ENCODE results near the gene ACTL8.

Gene ACTL8

DNA sequence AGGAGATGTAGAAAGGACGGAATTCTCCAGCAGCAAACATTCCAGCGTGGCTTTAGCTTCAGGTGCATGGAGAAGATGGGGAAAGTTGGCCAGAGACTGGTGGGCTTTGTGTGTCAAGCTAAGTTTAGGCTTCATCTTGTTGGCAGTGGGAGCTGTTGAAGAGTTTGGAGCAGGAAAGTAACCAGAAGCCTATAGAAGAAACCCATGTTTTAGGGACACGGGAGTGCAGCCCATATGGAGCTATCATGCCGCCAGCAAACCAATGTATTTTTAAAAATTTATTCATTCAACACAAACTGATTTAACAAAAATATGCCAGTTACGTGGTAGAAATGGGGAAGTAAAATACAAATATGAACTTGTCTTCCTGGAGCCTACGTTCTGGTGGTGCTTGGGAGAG is 53.7 kb downstream of the ACTL8 start:
- Histone ChIP-seq H3K9me3 (ENCODE audit: low read length) (no peaks in the 10 kb centered on the region), H3K27ac (ENCODE audit: low read depth, low read length) (no peak overlapping the region), H3K36me3 (ENCODE audit: insufficient read depth, low read length) (no peaks in the 10 kb centered on the region)

DNA sequence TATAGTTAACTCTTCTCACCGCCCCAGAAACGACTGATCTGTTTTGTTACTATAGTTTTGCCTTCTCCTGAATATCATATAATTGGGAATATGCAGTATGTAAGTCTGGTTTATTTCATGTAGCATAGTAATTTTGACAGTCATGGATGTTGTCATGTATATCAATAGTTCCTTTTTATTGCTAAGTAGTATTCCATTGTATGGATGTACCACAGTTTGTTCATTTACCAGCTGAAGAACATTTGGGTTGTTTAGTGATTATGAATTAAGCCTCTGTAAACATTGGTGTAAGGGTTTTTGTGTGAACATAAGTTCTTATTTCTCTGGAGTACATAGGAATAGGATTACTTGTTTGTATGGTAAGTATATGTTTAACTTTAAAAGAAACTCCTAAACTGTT is 55.5 kb downstream of the ACTL8 start:
- Histone ChIP-seq H3K4me1 (ENCODE audit: insufficient read depth, low read length) (no peaks in the 10 kb centered on the region), H3K27me3 (ENCODE audit: control insufficient read depth in 1 of 2, insufficient read depth in 2 of 2, low read length in 2 of 2) (no peaks in the 10 kb centered on the region), H3K9me3 (ENCODE audit: low read length) (no peaks in the 10 kb centered on the region), H3K36me3 (ENCODE audit: insufficient read depth, low read length) (no peaks in the 10 kb centered on the region), H3K9ac (ENCODE audit: low read length) (no peak overlapping the region), H3K4me3 (ENCODE audit: low read depth in 1 of 2, low read length in 2 of 2) (no peak overlapping the region), H3K27ac (ENCODE audit: low read depth, low read length) (no peak overlapping the region)

More for the DNA sequence above, 53.7 kb downstream of the ACTL8 start:
- H3K27me3 ChIP-seq (ENCODE audit: control insufficient read depth in 1 of 2, insufficient read depth in 2 of 2, low read length in 2 of 2): peaks cover 0 to 4% of the 10 kb centered on the region in 2 donors
- H3K4me3 ChIP-seq (ENCODE audit: low read depth in 1 of 2, low read length in 2 of 2): no peak overlapping the region
- H3K4me1 ChIP-seq (ENCODE audit: insufficient read depth, low read length): no peaks in the 10 kb centered on the region
- H3K9ac ChIP-seq (ENCODE audit: low read length): no peak overlapping the region

DNA sequence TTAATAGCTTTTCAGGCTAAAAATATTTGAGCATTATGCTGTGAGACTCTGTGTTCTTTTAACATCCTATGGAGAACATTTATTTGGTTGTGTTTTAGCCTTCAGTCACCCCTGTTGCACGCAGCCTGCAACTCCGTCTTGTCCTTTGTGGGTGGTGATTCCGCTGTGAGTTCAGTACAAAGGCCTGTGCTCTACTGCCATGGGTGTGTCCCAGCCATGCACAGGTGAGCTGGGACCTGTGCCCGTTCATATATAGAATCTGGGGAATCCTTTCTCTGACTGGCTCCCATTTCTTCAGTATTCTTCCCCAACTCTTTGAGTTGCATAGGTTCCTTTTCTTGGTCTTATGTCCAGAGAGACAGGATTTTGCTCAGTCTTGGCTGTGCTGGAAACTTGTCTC is 61.4 kb downstream of the ACTL8 start:
- Histone ChIP-seq H3K9me3 (ENCODE audit: low read length) (no peaks in the 10 kb centered on the region), H3K27me3 (ENCODE audit: control insufficient read depth in 1 of 2, insufficient read depth in 2 of 2, low read length in 2 of 2) (no peaks in the 10 kb centered on the region), H3K9ac (ENCODE audit: low read length) (no peak overlapping the region), H3K36me3 (ENCODE audit: insufficient read depth, low read length) (no peaks in the 10 kb centered on the region), H3K27ac (ENCODE audit: low read depth, low read length) (no peak overlapping the region), H3K4me1 (ENCODE audit: insufficient read depth, low read length) (no peaks in the 10 kb centered on the region), H3K4me3 (ENCODE audit: low read depth in 1 of 2, low read length in 2 of 2) (no peak overlapping the region)

DNA sequence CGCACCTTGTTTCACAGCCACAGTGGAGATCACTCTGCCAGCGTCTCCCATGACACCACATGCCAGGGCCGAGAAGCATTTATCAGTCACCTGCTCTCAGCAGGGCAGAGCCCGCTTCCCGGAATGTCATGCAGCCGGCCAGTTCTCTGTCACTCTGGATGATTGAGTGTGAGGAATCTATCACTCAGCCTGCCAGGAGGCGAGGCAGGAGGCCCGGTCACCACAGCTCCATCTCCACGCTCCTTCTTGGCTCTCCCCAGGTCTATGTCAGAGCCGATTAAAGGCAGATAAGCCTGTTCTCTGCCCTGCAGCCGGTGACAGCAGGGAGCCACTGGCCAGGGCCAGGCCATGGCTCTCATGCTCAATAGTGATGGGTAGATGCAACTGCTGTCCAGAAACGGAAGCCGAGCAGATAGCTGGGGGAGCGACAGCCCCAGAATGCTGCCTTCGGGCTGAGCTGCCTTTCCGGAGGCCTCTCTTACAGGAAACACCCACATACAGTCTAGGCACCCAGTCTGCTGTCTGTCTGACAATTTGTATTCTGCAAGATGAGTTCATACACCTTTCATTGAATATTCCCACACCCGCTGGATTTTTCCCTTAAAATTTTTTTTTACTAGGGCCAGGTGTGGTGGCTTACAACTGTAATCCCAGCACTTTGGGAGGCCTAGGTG is 64.1 kb downstream of the ACTL8 start:
- Histone ChIP-seq H3K27ac (ENCODE audit: low read depth, low read length) (no peak overlapping the region), H3K9me3 (ENCODE audit: low read length) (no peaks in the 10 kb centered on the region), H3K36me3 (ENCODE audit: insufficient read depth, low read length) (no peaks in the 10 kb centered on the region), H3K4me1 (ENCODE audit: insufficient read depth, low read length) (no peaks in the 10 kb centered on the region), H3K4me3 (ENCODE audit: low read depth in 1 of 2, low read length in 2 of 2) (no peak overlapping the region), H3K9ac (ENCODE audit: low read length) (no peak overlapping the region), H3K27me3 (ENCODE audit: control insufficient read depth in 1 of 2, insufficient read depth in 2 of 2, low read length in 2 of 2) (no peaks in the 10 kb centered on the region)

DNA sequence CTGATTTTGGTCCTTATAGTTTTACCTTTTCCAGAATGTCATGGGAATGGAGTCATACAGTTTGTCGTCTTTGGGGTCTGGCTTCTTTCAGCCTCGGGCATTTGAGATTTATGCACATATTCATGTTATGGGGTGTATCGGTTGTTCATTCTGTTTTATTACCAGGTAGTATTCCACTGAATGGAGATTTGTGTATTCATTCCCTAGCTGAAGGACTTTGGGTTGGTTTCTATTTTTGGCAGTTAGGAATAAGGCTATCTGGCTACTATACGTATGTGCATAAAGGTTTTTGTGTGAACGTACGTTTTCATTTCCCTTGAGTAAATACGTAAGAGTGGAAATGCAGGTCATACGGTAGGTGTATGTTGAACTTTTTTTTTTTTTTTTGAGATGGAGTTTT is 65.1 kb downstream of the ACTL8 start:
- H3K4me1 ChIP-seq (ENCODE audit: insufficient read depth, low read length): no peaks in the 10 kb centered on the region
- peaks cover 0 to 1% of the 10 kb centered on the region in 2 donors for H3K27me3 ChIP-seq (ENCODE audit: control insufficient read depth in 1 of 2, insufficient read depth in 2 of 2, low read length in 2 of 2)
- no peak overlapping the region for H3K9ac ChIP-seq (ENCODE audit: low read length)
- no peaks in the 10 kb centered on the region for H3K9me3 ChIP-seq (ENCODE audit: low read length)
- no peak overlapping the region for H3K27ac ChIP-seq (ENCODE audit: low read depth, low read length)
- H3K36me3 ChIP-seq (ENCODE audit: insufficient read depth, low read length): no peaks in the 10 kb centered on the region
- H3K4me3 ChIP-seq (ENCODE audit: low read depth in 1 of 2, low read length in 2 of 2): no peak overlapping the region

DNA sequence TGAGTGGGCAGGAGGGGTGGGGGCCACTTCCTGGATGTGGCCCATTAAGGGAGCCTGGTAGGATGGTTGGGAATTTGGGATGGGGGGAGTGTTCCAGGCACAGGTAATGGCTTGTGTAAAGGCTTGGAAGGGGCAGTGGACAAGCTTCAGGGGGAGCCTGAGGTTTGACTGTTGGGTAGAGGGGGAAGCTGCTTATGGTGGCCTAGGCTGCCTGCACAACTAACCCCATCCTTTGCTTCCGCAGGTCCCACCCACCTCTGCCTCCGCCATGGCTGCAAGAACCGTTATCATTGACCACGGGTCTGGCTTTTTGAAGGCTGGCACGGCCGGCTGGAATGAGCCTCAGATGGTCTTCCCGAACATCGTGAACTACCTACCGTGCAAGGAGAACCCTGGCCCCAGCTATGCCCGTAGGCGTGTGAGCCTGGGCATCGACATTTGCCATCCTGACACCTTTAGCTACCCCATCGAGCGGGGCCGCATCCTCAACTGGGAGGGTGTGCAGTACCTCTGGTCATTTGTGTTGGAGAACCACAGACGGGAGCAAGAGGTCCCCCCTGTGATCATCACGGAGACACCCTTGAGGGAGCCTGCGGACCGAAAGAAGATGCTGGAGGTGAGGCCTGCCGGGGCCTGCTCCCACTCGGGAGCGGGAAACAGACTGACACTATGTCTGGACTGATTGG is 67.8 kb downstream of the ACTL8 start:
- Histone ChIP-seq H3K27ac (ENCODE audit: low read depth, low read length) (no peak overlapping the region), H3K9me3 (ENCODE audit: low read length) (no peaks in the 10 kb centered on the region), H3K4me1 (ENCODE audit: insufficient read depth, low read length) (no peaks in the 10 kb centered on the region), H3K9ac (ENCODE audit: low read length) (no peak overlapping the region), H3K4me3 (ENCODE audit: low read depth in 1 of 2, low read length in 2 of 2) (no peak overlapping the region), H3K27me3 (ENCODE audit: control insufficient read depth in 1 of 2, insufficient read depth in 2 of 2, low read length in 2 of 2) (peaks cover 3 to 17% of the 10 kb centered on the region in 2 donors), H3K36me3 (ENCODE audit: insufficient read depth, low read length) (no peaks in the 10 kb centered on the region)

DNA sequence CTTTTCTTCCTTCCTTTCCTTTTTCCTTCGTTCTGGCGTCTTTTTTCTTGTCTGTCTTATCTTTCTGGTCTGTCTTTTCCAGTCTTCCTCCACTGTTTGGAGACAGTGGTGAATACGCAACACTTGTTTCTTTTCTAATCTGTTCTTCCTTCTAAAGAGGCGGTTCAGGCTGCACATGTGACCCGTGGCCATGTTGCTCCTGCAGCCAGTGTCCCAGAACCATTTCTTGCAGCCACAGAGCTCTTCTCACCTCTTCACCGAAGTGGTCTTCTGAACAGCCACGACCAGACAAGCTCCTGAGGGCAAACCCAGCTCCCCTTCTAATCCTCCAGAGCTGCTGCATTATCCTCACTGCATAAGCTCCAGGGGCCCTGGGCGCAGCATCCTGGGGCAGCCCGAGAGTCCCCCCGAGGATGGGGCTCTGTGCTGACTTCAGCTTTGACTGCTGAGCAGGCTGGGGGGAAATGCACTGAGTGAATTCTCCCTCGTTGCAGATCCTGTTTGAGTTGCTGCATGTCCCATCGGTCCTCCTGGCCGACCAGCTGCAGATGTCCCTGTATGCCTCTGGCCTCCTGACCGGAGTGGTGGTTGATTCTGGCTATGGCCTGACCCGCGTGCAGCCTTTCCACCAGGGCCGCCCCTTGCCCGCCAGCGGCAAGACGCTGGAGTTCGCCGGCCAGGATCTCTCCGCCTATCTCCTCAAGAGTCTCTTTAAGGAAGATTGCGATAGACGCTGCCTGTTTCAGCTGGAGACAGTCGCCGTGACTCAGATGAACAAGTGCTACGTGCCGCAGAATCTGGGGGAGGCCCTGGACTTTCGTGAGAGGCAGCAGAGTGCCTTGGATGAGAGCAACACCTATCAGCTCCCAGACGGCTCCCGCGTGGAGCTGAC is 70.4 kb downstream of the ACTL8 start:
- Histone ChIP-seq H3K4me1 (ENCODE audit: insufficient read depth, low read length) (no peaks in the 10 kb centered on the region), H3K9ac (ENCODE audit: low read length) (no peak overlapping the region), H3K36me3 (ENCODE audit: insufficient read depth, low read length) (no peaks in the 10 kb centered on the region), H3K9me3 (ENCODE audit: low read length) (no peaks in the 10 kb centered on the region), H3K27ac (ENCODE audit: low read depth, low read length) (no peak overlapping the region), H3K27me3 (ENCODE audit: control insufficient read depth in 1 of 2, insufficient read depth in 2 of 2, low read length in 2 of 2) (peaks cover 3 to 17% of the 10 kb centered on the region in 2 donors), H3K4me3 (ENCODE audit: low read depth in 1 of 2, low read length in 2 of 2) (no peak overlapping the region)

DNA sequence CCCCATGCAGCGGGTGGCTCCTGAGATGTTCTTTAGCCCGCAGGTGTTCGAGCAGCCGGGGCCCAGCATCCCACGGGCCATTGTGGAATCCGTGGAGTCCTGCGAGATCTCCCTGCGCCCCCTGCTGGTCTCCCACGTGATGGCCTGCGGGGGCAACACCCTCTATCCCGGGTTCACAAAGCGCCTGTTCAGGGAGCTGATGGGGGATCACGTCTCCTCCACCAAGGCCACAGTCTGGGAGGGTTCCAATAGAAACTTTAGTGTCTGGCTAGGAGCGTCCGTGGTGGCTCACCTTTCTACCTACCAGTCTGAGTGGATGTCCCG is 71.0 kb downstream of the ACTL8 start:
- Histone ChIP-seq H3K4me1 (ENCODE audit: insufficient read depth, low read length) (no peaks in the 10 kb centered on the region), H3K9ac (ENCODE audit: low read length) (no peak overlapping the region), H3K36me3 (ENCODE audit: insufficient read depth, low read length) (no peaks in the 10 kb centered on the region), H3K4me3 (ENCODE audit: low read depth in 1 of 2, low read length in 2 of 2) (no peak overlapping the region), H3K27me3 (ENCODE audit: control insufficient read depth in 1 of 2, insufficient read depth in 2 of 2, low read length in 2 of 2) (peaks cover 3 to 22% of the 10 kb centered on the region in 2 donors), H3K9me3 (ENCODE audit: low read length) (no peaks in the 10 kb centered on the region), H3K27ac (ENCODE audit: low read depth, low read length) (no peak overlapping the region)

DNA sequence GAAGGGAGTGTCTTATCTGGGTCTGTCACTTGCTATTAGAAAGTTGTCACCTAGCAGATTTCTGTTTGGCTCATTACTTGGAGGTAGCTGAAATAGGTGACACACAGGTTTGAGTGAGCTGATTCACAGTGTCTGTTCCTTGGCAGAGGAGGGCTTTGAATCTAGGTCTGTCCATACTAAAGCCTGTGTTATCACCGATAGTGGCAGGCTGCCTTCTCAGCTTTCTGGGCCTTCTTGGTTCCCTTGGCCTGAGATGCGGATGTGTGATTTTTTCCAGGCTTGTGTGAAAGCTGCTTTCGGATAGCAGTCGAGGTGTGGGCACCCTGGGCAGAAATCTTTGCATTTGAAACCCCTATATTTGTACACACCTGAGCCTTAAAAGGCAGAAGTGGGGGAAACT is 73.9 kb downstream of the ACTL8 start:
- H3K27me3 ChIP-seq (ENCODE audit: control insufficient read depth in 1 of 2, insufficient read depth in 2 of 2, low read length in 2 of 2): peaks cover 3 to 32% of the 10 kb centered on the region in 2 donors
- no peaks in the 10 kb centered on the region for H3K4me1 ChIP-seq (ENCODE audit: insufficient read depth, low read length)
- H3K36me3 ChIP-seq (ENCODE audit: insufficient read depth, low read length): no peaks in the 10 kb centered on the region
- no peak overlapping the region for H3K27ac ChIP-seq (ENCODE audit: low read depth, low read length)
- H3K9me3 ChIP-seq (ENCODE audit: low read length): no peaks in the 10 kb centered on the region
- H3K9ac ChIP-seq (ENCODE audit: low read length): no peak overlapping the region
- H3K4me3 ChIP-seq (ENCODE audit: low read depth in 1 of 2, low read length in 2 of 2): no peak overlapping the region

DNA sequence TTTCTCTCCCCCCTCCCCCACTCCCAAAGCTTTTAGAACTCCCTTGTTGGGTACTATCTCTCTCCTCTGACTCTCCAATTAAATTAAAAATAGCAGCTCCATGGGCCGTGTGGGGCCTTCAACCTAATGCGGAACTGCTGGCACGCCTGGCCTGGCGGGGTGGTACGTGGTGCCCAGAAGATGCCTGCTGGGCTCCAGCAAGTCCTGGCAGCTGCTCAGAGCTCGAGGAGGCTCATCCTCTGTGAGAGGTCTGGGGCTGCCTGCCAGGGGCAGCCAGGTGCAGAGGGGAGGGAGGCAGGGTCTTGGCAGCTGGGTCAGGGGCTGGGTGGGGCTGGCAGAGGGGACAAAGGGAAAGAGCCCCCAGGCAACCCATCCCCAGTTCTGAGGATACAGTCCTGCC is 74.4 kb downstream of the ACTL8 start:
- Histone ChIP-seq H3K9me3 (ENCODE audit: low read length) (no peaks in the 10 kb centered on the region), H3K36me3 (ENCODE audit: insufficient read depth, low read length) (no peaks in the 10 kb centered on the region), H3K4me1 (ENCODE audit: insufficient read depth, low read length) (no peaks in the 10 kb centered on the region), H3K9ac (ENCODE audit: low read length) (no peak overlapping the region), H3K27me3 (ENCODE audit: control insufficient read depth in 1 of 2, insufficient read depth in 2 of 2, low read length in 2 of 2) (peaks cover 3 to 36% of the 10 kb centered on the region in 2 donors), H3K4me3 (ENCODE audit: low read depth in 1 of 2, low read length in 2 of 2) (no peak overlapping the region), H3K27ac (ENCODE audit: low read depth, low read length) (no peak overlapping the region)

DNA sequence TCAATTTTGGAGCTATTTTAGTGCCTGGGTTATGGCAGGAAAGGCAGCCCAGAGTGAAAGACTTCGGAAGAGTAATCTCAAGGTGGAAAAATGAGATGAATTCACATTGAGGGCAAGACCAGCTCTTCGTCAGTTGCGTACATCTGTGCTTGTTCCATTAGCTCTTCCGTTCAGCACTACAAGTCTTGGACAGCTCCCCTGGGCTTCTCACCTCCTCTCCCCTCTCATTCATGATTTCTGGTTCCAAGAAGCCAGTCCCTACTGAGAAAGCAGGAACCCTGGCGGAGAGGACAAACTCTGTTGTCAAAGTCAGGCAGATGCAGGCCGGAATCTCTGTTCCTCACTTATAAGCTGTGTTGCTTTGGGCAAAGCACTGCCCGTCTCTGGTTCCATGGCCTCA is 76.5 kb downstream of the ACTL8 start:
- Histone ChIP-seq H3K27ac (ENCODE audit: low read depth, low read length) (no peak overlapping the region), H3K4me1 (ENCODE audit: insufficient read depth, low read length) (no peaks in the 10 kb centered on the region), H3K36me3 (ENCODE audit: insufficient read depth, low read length) (no peaks in the 10 kb centered on the region), H3K9me3 (ENCODE audit: low read length) (no peaks in the 10 kb centered on the region), H3K4me3 (ENCODE audit: low read depth in 1 of 2, low read length in 2 of 2) (no peak overlapping the region), H3K9ac (ENCODE audit: low read length) (no peak overlapping the region), H3K27me3 (ENCODE audit: control insufficient read depth in 1 of 2, insufficient read depth in 2 of 2, low read length in 2 of 2) (peaks cover 2 to 23% of the 10 kb centered on the region in 2 donors)
